Measurements from ENCODE around the gene MARCHF7. TPM values are rescaled to one million over a fixed set of nuclear protein-coding genes. Genes with fewer than 3 reads are reported as not detected.
A peak's percentile ranks its signal among the peaks of the same experiment; 100 is the strongest.
"Not testable (repeated sequence)": the region's sequence is repeated elsewhere in the genome, so short reads cannot be mapped to it uniquely, and the experiment has no call there.

Gene MARCHF7, protein sequence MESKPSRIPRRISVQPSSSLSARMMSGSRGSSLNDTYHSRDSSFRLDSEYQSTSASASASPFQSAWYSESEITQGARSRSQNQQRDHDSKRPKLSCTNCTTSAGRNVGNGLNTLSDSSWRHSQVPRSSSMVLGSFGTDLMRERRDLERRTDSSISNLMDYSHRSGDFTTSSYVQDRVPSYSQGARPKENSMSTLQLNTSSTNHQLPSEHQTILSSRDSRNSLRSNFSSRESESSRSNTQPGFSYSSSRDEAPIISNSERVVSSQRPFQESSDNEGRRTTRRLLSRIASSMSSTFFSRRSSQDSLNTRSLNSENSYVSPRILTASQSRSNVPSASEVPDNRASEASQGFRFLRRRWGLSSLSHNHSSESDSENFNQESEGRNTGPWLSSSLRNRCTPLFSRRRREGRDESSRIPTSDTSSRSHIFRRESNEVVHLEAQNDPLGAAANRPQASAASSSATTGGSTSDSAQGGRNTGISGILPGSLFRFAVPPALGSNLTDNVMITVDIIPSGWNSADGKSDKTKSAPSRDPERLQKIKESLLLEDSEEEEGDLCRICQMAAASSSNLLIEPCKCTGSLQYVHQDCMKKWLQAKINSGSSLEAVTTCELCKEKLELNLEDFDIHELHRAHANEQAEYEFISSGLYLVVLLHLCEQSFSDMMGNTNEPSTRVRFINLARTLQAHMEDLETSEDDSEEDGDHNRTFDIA
- total RNA-seq = 100 to 1,000 TPM; 115 to 279 (median 165) TPM

DNA sequence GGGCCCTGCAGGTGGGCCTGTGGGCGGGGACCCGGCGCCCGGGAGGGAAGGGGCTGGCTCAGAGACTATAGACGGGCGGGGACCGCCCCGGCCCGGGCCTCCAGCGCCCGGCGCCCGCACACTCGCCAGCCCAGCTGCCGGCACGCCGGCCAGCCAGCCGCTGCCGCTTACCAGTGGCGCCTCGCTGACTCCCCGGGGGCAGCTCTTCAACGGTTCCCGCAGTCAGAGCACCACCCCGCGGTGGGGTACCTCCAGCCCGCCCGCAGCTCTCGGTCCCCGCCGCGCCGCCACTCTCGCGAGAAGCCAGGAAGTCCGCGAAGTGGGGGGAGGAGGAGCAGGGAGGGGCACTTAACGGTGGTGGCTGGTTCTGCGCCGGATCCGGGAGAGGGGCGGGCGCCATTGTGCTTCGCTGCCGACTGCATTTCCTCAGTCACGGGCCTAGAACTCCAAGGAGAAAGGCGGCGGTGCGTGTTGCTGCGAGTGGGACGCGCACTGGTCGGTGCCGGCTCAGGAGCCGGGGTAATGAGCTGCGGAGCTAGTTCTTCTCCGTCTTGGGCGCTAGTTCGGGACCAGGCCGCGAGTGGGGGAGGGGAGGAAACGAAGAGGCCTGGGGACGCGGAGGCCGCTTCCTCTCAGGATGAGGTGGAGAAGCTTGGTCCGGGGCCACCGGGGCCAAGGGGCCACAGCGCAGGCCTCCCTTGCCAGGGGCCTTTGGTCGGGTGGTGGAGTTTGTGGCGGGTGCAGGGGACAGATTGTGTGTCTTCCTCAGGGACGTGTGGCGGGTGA is at the start of gene MARCHF7:
Gene MARCHF7 (plus strand): TSS at position 364 of the 786 bp plus-strand sequence. CDS start 16,517 bp downstream, outside the sequence.
- TF ChIP-seq POLR2A (IDR thresholded peaks at IDR 0.05) = peak; percentile 86 to 89
- TF ChIP-seq, protein P1, sequence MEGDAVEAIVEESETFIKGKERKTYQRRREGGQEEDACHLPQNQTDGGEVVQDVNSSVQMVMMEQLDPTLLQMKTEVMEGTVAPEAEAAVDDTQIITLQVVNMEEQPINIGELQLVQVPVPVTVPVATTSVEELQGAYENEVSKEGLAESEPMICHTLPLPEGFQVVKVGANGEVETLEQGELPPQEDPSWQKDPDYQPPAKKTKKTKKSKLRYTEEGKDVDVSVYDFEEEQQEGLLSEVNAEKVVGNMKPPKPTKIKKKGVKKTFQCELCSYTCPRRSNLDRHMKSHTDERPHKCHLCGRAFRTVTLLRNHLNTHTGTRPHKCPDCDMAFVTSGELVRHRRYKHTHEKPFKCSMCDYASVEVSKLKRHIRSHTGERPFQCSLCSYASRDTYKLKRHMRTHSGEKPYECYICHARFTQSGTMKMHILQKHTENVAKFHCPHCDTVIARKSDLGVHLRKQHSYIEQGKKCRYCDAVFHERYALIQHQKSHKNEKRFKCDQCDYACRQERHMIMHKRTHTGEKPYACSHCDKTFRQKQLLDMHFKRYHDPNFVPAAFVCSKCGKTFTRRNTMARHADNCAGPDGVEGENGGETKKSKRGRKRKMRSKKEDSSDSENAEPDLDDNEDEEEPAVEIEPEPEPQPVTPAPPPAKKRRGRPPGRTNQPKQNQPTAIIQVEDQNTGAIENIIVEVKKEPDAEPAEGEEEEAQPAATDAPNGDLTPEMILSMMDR (IDR thresholded peaks at IDR 0.05) = peak; percentile 36 to 64 (median 52)
- H3K27ac ChIP-seq = peak within 1 kb of the TSS; percentile 91 to 93
- peak; percentile 93 to 95 for DNase-seq
- no peaks in the 10 kb centered on the region for H3K36me3 ChIP-seq
- no peaks in the 10 kb centered on the region for H3K27me3 ChIP-seq
- peak within 1 kb of the TSS; percentile 80 to 82 for H3K4me3 ChIP-seq
- peaks cover 0 to 6% of the 10 kb centered on the region in 2 donors for H3K4me1 ChIP-seq
- intact Hi-C loops (cut with DNase I; ENCODE audit: low total_unique reads) = loop anchor here (5.0 kb wide), 1 partner anchor 110 kb away; no protein-coding TSS in a partner anchor
- no peaks in the 10 kb centered on the region for H3K9me3 ChIP-seq

DNA sequence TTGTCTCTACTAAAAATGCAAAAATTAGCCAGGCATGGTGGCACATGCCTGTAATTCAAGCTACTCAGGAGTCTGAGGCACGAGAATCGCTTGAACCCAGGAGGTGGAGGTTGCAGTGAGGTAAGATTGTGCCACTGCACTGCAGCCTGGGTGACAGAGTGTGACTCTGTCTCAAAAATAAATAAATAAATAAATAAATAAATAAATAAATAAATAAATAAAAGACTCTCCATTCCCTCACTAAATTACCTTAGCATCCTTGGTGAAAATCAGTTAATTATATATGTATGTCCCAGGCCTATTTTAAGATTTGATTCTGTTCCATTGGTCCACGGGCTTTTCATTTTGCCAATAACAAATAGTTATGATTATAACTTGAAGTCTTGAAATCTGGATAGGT is 44.9 kb upstream of the MARCHF7 start:
- H3K27ac ChIP-seq; H3K27me3 ChIP-seq; H3K4me1 ChIP-seq; H3K36me3 ChIP-seq; H3K9me3 ChIP-seq; H3K4me3 ChIP-seq; DNase-seq; intact Hi-C loops (cut with DNase I; ENCODE audit: low total_unique reads): not testable (repeated sequence)

DNA sequence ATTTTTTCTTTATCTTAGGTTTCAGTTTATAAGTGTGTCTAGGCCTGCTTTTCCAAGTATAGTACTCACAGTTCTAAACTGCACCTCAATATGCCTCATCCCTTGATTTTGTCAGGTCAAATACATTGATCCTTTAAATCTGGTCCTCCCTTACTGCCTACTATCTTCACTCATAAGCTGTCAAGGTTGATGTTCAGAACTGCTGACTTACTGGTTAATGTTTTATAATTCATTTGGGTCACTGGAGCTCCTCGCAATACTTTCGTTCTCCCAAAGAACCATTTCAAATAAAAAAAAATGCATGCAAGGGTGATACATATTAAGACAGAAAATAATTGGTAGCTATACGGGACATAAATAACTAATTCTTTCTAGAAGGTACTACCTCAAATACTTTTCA is 41.3 kb upstream of the MARCHF7 start:
- no peak overlapping the region for H3K27ac ChIP-seq
- intact Hi-C loops (cut with DNase I; ENCODE audit: low total_unique reads) = no loop called here
- H3K27me3 ChIP-seq = no peaks in the 10 kb centered on the region
- DNase-seq = no peak
- no peaks in the 10 kb centered on the region for H3K9me3 ChIP-seq
- TF ChIP-seq, protein P1 (IDR thresholded peaks at IDR 0.05) = no peak
- TF ChIP-seq POLR2A (IDR thresholded peaks at IDR 0.05) = no peak
- H3K36me3 ChIP-seq = no peaks in the 10 kb centered on the region
- H3K4me3 ChIP-seq = no peak overlapping the region
- H3K4me1 ChIP-seq = no peaks in the 10 kb centered on the region

DNA sequence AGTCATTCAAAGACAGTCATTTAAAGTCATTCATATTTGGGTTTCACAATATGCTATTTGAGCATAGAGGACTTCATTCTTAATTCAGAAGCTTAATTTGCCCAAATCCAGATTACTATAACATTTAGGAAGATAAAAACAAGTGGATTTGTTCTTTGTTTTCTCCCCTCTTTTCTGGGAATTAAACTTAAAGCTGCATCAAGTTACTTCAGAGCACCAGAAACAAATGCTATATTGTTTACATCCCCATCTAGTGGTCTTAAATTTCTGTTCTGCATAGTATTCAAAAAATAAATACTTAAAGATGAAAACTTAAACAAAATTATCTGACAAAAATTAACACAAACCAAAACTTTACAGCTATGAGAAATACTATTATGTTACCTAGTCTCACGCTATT is 34.7 kb upstream of the MARCHF7 start:
- Histone ChIP-seq H3K36me3 (peaks cover 0 to 2% of the 10 kb centered on the region in 2 donors), H3K9me3 (no peaks in the 10 kb centered on the region), H3K4me1 (no peaks in the 10 kb centered on the region), H3K27ac (no peak overlapping the region), H3K27me3 (no peaks in the 10 kb centered on the region), H3K4me3 (no peak overlapping the region)
- TF ChIP-seq, protein P1 (IDR thresholded peaks at IDR 0.05) = peak in 2 of 4 experiments; percentile 32 to 37
- TF ChIP-seq POLR2A (IDR thresholded peaks at IDR 0.05) = no peak
- DNase-seq = no peak
- intact Hi-C loops (cut with DNase I; ENCODE audit: low total_unique reads) = no loop called here

DNA sequence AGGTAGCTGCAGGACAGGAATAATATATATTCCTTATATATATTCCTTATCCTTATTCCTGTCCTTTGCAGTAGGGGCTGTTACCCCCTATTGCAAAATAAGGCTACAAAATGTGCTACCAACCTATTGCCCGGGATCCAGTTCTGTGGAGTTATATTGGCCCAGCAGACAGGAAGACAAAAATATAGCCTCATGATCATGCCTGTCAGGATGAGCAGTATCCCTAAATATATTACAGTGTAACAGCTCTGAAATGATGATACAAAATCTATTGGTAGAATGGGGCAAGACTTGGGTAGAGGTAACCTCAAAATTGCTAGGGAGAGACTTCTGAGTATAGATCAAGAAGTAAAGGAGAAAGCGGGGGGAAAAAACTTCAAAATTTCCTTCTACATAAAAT is 31.6 kb upstream of the MARCHF7 start:
- no peak for DNase-seq
- intact Hi-C loops (cut with DNase I; ENCODE audit: low total_unique reads) = no loop called here

More for the DNA sequence above, 31.6 kb upstream of the MARCHF7 start:
- no peak overlapping the region for H3K27ac ChIP-seq
- no peaks in the 10 kb centered on the region for H3K9me3 ChIP-seq
- H3K36me3 ChIP-seq = peaks cover 0 to 2% of the 10 kb centered on the region in 2 donors
- no peak for TF ChIP-seq POLR2A (IDR thresholded peaks at IDR 0.05)
- TF ChIP-seq, protein P1 (IDR thresholded peaks at IDR 0.05) = no peak
- no peaks in the 10 kb centered on the region for H3K27me3 ChIP-seq
- H3K4me1 ChIP-seq = no peaks in the 10 kb centered on the region
- no peak overlapping the region for H3K4me3 ChIP-seq
